Ishikawa (cell line): Measurements from ENCODE around the gene SATB2.

Experiments
- CEBPB ChIP-seq: IDR thresholded peaks from 2 replicates; pipeline ENCODE4 v1.6.1; 2012
- CREB1 ChIP-seq: IDR thresholded peaks from 2 replicates; pipeline ENCODE4 v1.6.1; 2012; ENCODE audit warnings: low read depth
- EGR1 ChIP-seq: IDR thresholded peaks from 2 replicates; pipeline ENCODE4 v1.6.1; 2012
- EP300 ChIP-seq: IDR thresholded peaks from 2 replicates; pipeline ENCODE4 v1.6.1; 2012; ENCODE audit warnings: borderline replicate concordance
- FOXM1 ChIP-seq: IDR thresholded peaks from 2 replicates; pipeline ENCODE4 v1.6.1; 2012; ENCODE audit warnings: low read depth, borderline replicate concordance
- MAX ChIP-seq: IDR thresholded peaks from 2 replicates; pipeline ENCODE4 v1.6.1; 2012
- NFIC ChIP-seq: IDR thresholded peaks from 2 replicates; pipeline ENCODE4 v1.6.1; 2012
- RAD21 ChIP-seq: IDR thresholded peaks from 2 replicates; pipeline ENCODE4 v1.6.1; 2012; ENCODE audit warnings: low read depth
- REST ChIP-seq: IDR thresholded peaks from 2 replicates; pipeline ENCODE4 v1.6.1; 2012; ENCODE audit warnings: low read depth, mild to moderate bottlenecking
- TAF1 ChIP-seq: IDR thresholded peaks from 2 replicates; pipeline ENCODE4 v1.6.1; 2012; ENCODE audit warnings: low read depth, mild to moderate bottlenecking
- TCF12 ChIP-seq: IDR thresholded peaks from 2 replicates; pipeline ENCODE4 v1.6.1; 2012; ENCODE audit warnings: low read depth
- TEAD4 ChIP-seq: IDR thresholded peaks from 2 replicates; pipeline ENCODE4 v1.6.1; 2012
- USF1 ChIP-seq: IDR thresholded peaks from 2 replicates; pipeline ENCODE4 v1.6.1; 2012
- YY1 ChIP-seq: IDR thresholded peaks from 2 replicates; pipeline ENCODE4 v1.6.1; 2012; ENCODE audit warnings: low read depth
- ZBTB7A ChIP-seq: IDR thresholded peaks from 2 replicates; pipeline ENCODE4 v1.6.1; 2012; ENCODE audit warnings: low read depth

The SATB2 gene

GRCh38 chr2:199258291-199258690 is 199.4 kb downstream of the SATB2 start:
- no peak for TF ChIP-seq CEBPB
- no peak for TF ChIP-seq EGR1
- no peak for TF ChIP-seq TEAD4
- TF ChIP-seq TAF1, result no peak
- no peak for TF ChIP-seq YY1
- no peak for TF ChIP-seq TCF12
- no peak for TF ChIP-seq NFIC
- no peak for TF ChIP-seq MAX
- no peak for TF ChIP-seq CREB1
- no peak for TF ChIP-seq FOXM1
- TF ChIP-seq RAD21, result no peak
- no peak for TF ChIP-seq REST
- TF ChIP-seq USF1, result no peak
- no peak for TF ChIP-seq EP300

- TF ChIP-seq USF1 (no peak), MAX (no peak), NFIC (no peak), TEAD4 (no peak), EGR1 (no peak), FOXM1 (no peak), CEBPB (no peak), EP300 (no peak), ZBTB7A (no peak), YY1 (no peak), TAF1 (no peak)
These were observed 200.2 kb downstream of the SATB2 start for GRCh38 chr2:199257261-199258224.

GRCh38 chr2:199230091-199230490 is 227.6 kb downstream of the SATB2 start:
- TF ChIP-seq REST (no peak), CEBPB (no peak), RAD21 (no peak), EGR1 (no peak), MAX (no peak), CREB1 (no peak), TCF12 (no peak), NFIC (no peak), USF1 (no peak), YY1 (no peak), ZBTB7A (no peak), TAF1 (no peak), EP300 (no peak)

GRCh38 chr2:199228887-199229819 is 228.6 kb downstream of the SATB2 start:
- no peak for TF ChIP-seq RAD21
- no peak for TF ChIP-seq TAF1
- no peak for TF ChIP-seq MAX
- TF ChIP-seq CEBPB, result no peak
- no peak for TF ChIP-seq EP300
- TF ChIP-seq CREB1, result no peak
- no peak for TF ChIP-seq TCF12
- no peak for TF ChIP-seq FOXM1
